Nucleus accumbens (tissue), 56 donors: ENCODE measurements around the gene ADCY1.

Experiments used
- DNase-seq, 56 donors: peaks; one replicate each; lab custom pipeline; 2025; lab: John Stamatoyannopoulos, UW

Gene ADCY1

GRCh38 chr7:45592230-45592991 lies 18.2 kb downstream of the ADCY1 start:
- DNase-seq, result no peak

DNA sequence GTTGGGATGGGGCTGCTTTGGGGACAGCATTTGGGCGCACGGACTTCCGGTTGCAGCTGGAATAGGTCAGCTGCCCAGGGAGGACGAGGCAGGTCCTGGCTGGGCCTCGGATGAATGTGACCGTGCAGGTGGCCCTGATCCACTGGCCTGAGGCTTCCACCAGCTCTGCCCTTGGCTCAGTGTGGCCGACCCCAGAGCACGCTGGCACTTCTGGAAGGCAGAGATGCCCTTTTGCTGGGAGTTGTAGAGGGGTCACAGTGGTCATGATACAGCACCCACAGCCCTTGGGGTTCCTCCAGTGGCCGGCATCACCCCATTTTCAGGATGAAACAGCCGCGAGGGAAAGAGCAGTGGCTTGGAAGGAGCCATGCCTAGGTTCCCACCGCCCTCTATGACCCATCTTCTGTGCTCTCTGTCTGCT lies 19.0 kb downstream of the ADCY1 start:
- no peak for DNase-seq

DNA sequence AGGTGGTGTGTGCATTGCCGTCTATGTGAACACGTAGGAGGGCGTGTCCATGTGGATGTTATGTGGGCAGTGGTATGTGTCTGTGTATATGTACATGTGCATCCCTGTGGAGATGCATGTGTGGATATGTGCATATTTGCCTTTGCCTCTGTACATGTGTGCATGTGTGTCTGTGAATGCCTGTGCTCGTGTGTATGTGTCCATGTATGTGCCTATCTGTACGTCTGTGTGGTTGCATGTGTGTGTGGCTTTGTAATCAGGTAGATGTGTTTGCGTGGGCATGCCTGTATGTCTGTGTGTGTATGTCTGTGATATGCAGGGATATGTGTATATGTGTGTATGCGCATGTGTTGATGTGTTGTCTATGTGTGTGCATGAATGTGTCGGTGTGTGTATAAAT lies 19.7 kb downstream of the ADCY1 start:
- no peak for DNase-seq

- DNase-seq, result no peak
These were observed 20.8 kb downstream of the ADCY1 start for GRCh38 chr7:45594745-45595535.

DNA sequence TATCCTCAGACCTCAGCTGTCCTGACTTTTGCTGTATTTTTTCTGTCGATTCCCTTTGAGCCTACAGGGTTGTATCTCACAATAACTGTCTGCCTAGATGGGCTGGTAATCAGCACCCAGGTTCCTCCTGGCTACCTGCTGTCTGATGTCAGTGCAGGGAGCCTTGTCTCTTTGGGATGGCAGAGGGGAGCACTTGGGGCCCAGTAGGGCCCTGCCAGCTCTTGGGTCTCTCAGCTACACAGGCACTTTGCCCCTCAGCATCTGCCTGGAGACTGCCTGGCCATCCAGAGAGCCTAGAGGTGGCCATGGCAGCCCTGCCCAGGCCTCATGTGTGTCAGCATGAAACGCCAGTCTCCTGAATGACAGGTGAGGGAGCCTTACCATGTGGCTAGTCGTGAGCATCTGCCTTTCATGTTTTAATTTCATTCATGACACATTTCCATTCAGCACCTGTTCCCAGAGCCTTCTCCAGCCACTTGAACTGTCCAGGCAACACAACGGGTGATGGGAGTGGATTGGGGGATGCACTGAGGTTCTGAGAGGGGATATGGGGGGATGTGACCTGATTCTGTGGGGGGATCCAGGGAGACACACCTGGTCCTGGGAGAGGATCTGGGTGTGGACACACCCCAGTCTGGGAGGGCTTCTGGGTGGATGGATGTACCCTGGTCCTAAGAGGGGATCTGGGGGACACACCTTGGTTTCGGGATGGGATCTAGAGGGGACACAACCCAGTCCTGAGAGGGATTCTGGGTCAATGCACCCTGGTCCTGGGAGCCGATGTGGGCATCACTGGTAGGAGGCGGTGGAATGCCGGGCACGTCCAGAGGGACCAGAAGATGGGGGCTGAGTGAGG lies 21.9 kb downstream of the ADCY1 start:
- DNase-seq, result no peak

- no peak for DNase-seq
These were observed 22.5 kb downstream of the ADCY1 start for GRCh38 chr7:45596665-45597095.

DNA sequence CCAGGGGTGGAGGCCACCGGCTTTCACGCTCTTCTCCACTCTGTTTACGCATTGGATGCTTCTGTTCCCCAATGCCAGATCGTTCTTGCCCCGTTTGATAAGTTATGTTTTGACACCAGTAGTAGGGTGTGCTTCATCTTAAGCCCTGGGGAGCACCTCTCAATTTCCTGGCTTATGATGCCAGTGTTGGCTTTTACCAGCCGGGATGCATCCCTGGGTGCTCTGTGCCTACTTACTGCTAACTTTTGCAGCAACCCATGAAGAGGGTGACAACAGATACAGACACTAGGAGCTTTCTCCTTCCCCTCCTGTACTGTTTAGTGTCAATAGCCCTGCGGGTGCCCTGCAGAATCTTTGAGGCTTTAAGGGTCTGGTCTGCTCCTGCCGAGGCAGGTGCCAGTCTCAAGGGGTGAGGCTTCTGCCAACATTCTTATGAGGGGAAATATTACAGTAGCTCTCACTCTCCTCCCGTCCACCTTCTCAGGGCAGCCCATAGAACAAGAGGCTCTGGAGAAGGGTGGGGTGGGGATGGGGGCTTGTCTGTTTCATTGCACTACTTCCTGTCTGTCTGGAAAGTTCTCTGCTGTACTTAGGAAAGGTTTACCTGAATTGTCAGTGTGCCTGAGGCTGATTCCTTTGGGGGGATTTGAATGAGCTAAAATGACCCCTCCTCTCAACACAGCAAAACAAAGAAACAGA lies 23.3 kb downstream of the ADCY1 start:
- DNase-seq, result no peak

DNA sequence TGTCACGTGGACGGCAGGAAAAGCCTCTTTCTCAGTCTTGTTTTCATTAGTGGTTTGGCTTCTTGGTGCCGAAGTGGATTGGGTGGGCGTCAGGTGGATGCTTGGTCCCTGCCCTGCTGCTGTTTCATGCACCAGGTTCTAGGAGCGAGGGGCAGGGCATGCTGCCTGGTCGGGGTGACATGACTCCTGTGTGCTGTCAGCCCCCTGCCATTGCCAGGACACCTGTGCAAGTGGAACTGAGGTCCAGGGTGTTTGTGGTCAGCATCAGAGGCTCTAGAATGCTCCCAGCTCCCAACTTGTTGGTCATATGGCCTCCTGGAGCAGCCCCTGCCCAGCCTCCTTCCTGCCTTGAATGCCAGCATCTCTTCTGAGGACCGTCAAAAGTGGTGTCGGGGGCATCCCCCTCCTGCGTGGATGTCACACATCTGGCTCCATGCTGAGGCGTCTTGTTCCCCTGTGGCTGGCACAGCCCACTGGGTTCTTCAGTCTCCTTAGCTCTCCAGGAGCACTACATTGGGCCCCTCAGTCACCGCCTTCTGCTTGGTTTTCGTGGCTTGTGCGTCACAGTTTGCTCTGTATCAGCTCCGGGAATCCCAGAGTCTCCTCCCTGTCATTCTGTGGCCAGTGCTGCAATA lies 24.8 kb downstream of the ADCY1 start:
- DNase-seq, result no peak

- DNase-seq, result no peak
These were observed 25.9 kb downstream of the ADCY1 start for GRCh38 chr7:45599851-45600706.

- peak in 1 of 56 donors; percentile 42 for DNase-seq
These were observed 26.9 kb downstream of the ADCY1 start for GRCh38 chr7:45601094-45601493.

DNA sequence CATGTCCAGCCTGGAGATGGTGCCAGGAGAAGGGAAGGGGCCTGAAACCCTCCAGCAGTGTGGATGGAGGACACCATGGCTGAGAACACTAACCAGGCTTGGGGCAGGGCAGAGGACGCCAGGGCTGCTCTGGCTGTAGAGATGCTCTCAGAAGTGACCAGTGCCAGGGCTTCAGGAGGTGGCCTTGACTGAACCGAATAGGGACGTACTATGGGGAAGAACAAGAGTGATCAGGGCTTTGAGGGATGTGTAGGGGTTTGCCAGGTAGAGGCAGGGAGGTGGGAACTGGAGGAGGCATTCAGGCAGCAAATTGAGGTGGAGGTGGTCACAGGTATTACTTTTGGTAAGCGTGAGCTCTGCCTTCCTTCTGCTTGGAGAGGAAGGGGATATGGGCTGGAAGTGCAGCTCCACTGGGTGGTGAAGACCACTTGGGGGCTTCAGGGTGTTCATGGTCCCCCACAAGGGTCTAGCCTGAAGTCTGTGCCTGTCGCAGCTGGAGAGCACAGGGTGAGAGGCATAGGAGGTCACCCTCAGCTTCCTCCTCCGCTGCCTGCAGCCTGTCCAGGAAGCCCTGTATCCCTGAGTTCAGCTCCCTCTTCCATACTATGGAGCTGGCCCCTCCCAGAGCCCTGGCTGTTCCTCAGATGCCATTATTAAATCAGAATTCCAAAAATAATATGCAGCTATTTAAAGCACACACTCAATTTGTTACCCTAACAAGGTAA lies 27.8 kb downstream of the ADCY1 start:
- DNase-seq, result no peak

- DNase-seq, result no peak
These were observed 31.9 kb downstream of the ADCY1 start for GRCh38 chr7:45606050-45606449.

DNA sequence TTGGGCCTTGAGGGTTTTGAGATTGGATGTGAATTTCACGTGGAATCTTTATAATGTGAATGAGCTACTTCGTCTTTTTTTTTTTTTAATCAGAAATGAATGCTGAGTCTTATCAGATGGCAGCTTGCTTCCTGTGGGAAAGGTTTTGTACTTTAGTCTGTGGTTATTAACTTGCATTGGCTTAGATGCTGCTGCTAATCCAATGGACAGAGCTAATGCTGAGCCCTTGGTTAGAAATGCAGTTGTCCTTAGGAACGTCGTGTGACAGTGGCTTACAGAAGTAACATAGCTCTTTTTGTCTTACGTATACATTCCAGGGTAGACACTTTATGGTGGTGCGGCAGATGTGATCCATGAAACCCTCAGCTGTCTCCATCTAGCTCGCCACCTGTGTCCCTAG lies 32.8 kb downstream of the ADCY1 start:
- DNase-seq, result no peak

DNA sequence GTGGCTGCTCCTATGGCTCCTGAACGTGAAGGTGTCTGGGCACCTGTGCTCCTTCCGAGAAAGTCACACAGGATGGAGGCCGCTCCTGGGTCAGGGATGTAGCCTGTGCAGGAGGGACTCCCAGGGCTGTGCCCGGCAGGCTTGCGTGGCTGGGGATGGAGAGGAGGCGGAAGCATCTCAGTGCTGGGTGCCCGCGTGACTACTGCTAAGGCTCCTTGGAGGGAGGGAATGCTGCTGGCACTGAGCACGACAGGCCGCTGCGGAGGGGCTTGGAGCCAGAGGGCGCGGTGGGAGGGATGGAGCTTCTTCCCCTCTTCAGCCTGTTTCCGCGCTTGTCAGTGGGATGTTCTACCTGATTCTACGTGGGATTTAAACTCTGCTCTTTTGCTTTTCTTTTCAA lies 35.0 kb downstream of the ADCY1 start:
- no peak for DNase-seq

DNA sequence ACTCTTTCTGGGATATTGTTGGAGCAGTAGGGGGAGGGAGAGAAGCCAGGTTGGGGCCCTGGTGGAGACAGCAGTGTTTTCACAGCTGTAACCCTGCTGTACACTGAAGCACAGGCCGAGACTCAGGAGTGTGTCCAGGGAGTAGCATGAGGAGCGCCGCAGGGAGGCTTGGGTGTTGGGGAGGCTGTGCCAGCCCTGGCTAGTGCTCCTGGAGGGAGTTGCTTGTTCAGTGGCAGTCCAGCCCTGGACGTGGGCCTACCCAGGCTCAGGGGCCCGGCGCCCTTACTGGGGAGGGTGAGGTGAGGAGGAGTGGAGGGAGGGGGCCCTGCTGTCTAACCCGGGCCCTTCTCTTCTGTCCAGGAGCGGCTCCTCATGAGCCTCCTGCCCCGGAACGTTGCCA lies 35.9 kb downstream of the ADCY1 start:
- DNase-seq, result no peak

GRCh38 chr7:45610660-45611299 lies 36.6 kb downstream of the ADCY1 start:
- DNase-seq, result no peak

DNA sequence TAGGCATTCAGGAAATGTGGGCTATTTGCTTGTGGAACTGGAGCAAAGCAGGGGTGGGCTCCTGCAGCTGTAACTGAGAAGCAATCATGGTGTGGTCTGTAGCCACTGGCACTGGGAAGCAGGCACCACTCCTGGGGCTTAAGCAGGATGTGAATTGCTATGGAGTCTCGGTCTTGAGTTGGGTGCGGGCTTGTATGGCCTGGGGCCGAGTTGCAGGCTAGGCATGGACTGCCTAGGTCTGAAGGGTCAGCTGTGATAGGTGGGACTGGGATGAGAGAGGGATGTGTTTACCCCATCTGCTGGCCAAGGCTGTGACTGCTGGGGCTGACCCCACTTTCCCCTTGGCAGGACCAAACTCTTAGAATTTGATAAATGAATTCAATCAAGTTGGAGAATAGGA lies 43.0 kb downstream of the ADCY1 start:
- DNase-seq, result no peak

GRCh38 chr7:45622058-45622457 lies 47.9 kb downstream of the ADCY1 start:
- DNase-seq, result no peak
